B cell (primary cell): ENCODE measurements around the gene TBC1D2. TPM values are rescaled to one million over a fixed set of nuclear protein-coding genes. Genes with fewer than 3 reads are reported as not detected.

ENCODE experiments used
- ATAC-seq: fragments of 200-7000 bp; cut with Tn5 transposase; one replicate; pipeline ENCODE4 v1.10.0; 2021; ENCODE audit warnings: low read depth, mild to moderate bottlenecking, moderate number of reproducible peaks, moderate library complexity
- CTCF ChIA-PET: fragments of 350-600 bp; sonication (Branson Sonifier 250); formaldehyde crosslinking; loops from one replicate; lab custom pipeline; 2021; ENCODE audit warnings: antibody characterized with exemption, inconsistent platforms; lab: Charles Lee
- POLR2A ChIA-PET: fragments of 350-600 bp; sonication (Branson Sonifier 250); formaldehyde crosslinking; loops from one replicate; lab custom pipeline; 2021; ENCODE audit warnings: antibody characterized with exemption; lab: Charles Lee
- DNase-seq: peaks from one replicate; pipeline ENCODE4 v3.0.0; 2013
- H2AFZ ChIP-seq: 2 replicates; pipeline ENCODE4 v1.6.1; 2012; ENCODE audit warnings: mild to moderate bottlenecking, low read depth, low read length; ENCODE audit not compliant: insufficient read depth, poor library complexity, severe bottlenecking
- H3K27ac ChIP-seq, 2 donors: 1 replicate in 1 of 2; 2 replicates in 1 of 2; pipeline ENCODE4 v1.5.1; 2012 to 2013; ENCODE audit warnings: low read length in 2 of 2, mild to moderate bottlenecking in 2 of 2, moderate library complexity in 1 of 2
- H3K27me3 ChIP-seq, 4 experiments: fragments of 200-600 bp in 1 of 4; sonication (generic) in 1 of 4; replicated peaks in 1 of 4; 1 replicate in 2 of 4; 2 replicates in 2 of 4; pipeline versions ENCODE4 v1.6.1 to v1.7.0; 2013 to 2016; ENCODE audit warnings: low read length in 3 of 4, mild to moderate bottlenecking in 2 of 4, mixed read lengths in 1 of 4, moderate library complexity in 1 of 4; ENCODE audit not compliant: insufficient read depth in 4 of 4, control insufficient read depth in 3 of 4; ENCODE audit errors: control extremely low read depth in 1 of 4
- H3K36me3 ChIP-seq, 2 experiments: replicated peaks in 1 of 2; 1 replicate in 1 of 2; 2 replicates in 1 of 2; pipeline versions ENCODE4 v1.6.1 to v1.7.1; 2013; ENCODE audit warnings: low read length in 1 of 2; ENCODE audit not compliant: insufficient read depth in 2 of 2, control insufficient read depth in 1 of 2; ENCODE audit errors: control extremely low read depth in 1 of 2, extremely low read depth in 1 of 2
- H3K4me1 ChIP-seq, 2 donors: fragments of 200-600 bp in 1 of 2; sonication (generic) in 1 of 2; 1 replicate in 1 of 2; 2 replicates in 1 of 2; pipeline versions ENCODE4 v1.5.1 to v1.6.1; 2013 to 2017; ENCODE audit warnings: low read length in 2 of 2; ENCODE audit not compliant: control insufficient read depth in 2 of 2, insufficient read depth in 2 of 2
- H3K4me2 ChIP-seq: replicated peaks from 2 replicates; pipeline ENCODE3; 2012; ENCODE audit warnings: mild to moderate bottlenecking, low read depth, low read length; ENCODE audit not compliant: poor library complexity, severe bottlenecking
- H3K4me3 ChIP-seq, 5 experiments: fragments of 200-600 bp in 1 of 5; sonication (generic) in 1 of 5; 1 replicate in 3 of 5; 2 replicates in 2 of 5; pipeline versions ENCODE4 v1.5.1 to v1.7.0; 2011 to 2016; ENCODE audit warnings: low read length in 4 of 5, mild to moderate bottlenecking in 4 of 5, low read depth in 2 of 5, control low read depth in 1 of 5, moderate library complexity in 1 of 5; ENCODE audit not compliant: insufficient read depth in 1 of 5; ENCODE audit errors: control extremely low read depth in 1 of 5, extremely low read depth in 1 of 5
- H3K79me2 ChIP-seq: fragments of 200-600 bp; sonication (generic); one replicate; pipeline ENCODE4 v1.6.0; 2016; ENCODE audit warnings: low read length; ENCODE audit not compliant: control insufficient read depth, insufficient read depth
- H3K9ac ChIP-seq: fragments of 200-600 bp; sonication (generic); 2 replicates; pipeline ENCODE4 v1.6.1; 2017; ENCODE audit warnings: mild to moderate bottlenecking, low read length, moderate library complexity
- H3K9me3 ChIP-seq, 3 donors: one replicate each; pipeline versions ENCODE4 v1.6.1 to v1.7.1; 2013; ENCODE audit warnings: low read length in 2 of 3; ENCODE audit not compliant: control insufficient read depth in 2 of 3, insufficient read depth in 1 of 3; ENCODE audit errors: control extremely low read depth in 1 of 3
- H4K20me1 ChIP-seq: 2 replicates; pipeline ENCODE4 v1.6.0; 2012; ENCODE audit warnings: mild to moderate bottlenecking, low read length; ENCODE audit not compliant: insufficient read depth, control insufficient read depth, poor library complexity, severe bottlenecking
- H3K27ac Mint-ChIP-seq: one replicate; pipeline ENCODE4 v1.8.0; 2021; ENCODE audit warnings: mixed read lengths
- H3K27me3 Mint-ChIP-seq: one replicate; pipeline ENCODE4 v1.8.0; 2021; ENCODE audit warnings: mixed read lengths
- H3K4me1 Mint-ChIP-seq: one replicate; pipeline ENCODE4 v1.8.0; 2021; ENCODE audit warnings: mixed read lengths
- H3K4me3 Mint-ChIP-seq: one replicate; pipeline ENCODE4 v1.8.0; 2021; ENCODE audit warnings: mixed read lengths
- H3K9me3 Mint-ChIP-seq: one replicate; pipeline ENCODE4 v1.8.0; 2022; ENCODE audit warnings: mixed read lengths; ENCODE audit not compliant: insufficient read depth
- CTCF ChIP-seq: fragments of 200-600 bp; IDR thresholded peaks from one replicate; pipeline ENCODE4 v1.8.0; 2022; ENCODE audit warnings: antibody characterized with exemption, mild to moderate bottlenecking
- EZH2 ChIP-seq: IDR thresholded peaks from 2 replicates; pipeline ENCODE4 v1.6.1; 2012; ENCODE audit warnings: borderline replicate concordance, low read depth, mild to moderate bottlenecking, moderate library complexity, low read length; ENCODE audit not compliant: insufficient read depth, poor library complexity, severe bottlenecking
- WGBS: methylation state at CpG from one replicate; pipeline ENCODE4 v1.1.5; 2013; ENCODE audit warnings: missing lambda C conversion rate; ENCODE audit not compliant: insufficient coverage; 5-methylcytosine and 5-hydroxymethylcytosine counted together
- intact Hi-C: fragments of 100-400 bp; cut with micrococcal nuclease; formaldehyde crosslinking; loops from one replicate; pipeline ENCODE4 v1.10.0; 2022
- polyA plus RNA-seq: library from polyadenylated mRNA; depleted of rRNA; stranded (reverse); fragments of >200 nt; gene quantifications from 2 replicates; pipeline ENCODE4 v1.2.3, GENCODE V29; 2012
- total RNA-seq, 2 donors: library from RNA; stranded (reverse); fragments of 120-200 nt in 1 of 2; gene quantifications; 1 replicate in 1 of 2; 2 replicates in 1 of 2; pipeline versions ENCODE4 v1.2.3 to v1.2.4, GENCODE V29; 2013 to 2022

TBC1D2 gene
- total and polyA plus RNA-seq, 2 donors (not counting 1 experiment from before 2014, with no cell fraction given): 5.0 to 5.3 TPM

GRCh38 chr9:98176391-98177259, 78.8 kb downstream of the TBC1D2 start:
- H3K9ac ChIP-seq: no peak overlapping the region
- intact Hi-C loops: no loop called here
- H3K79me2 ChIP-seq: no peaks in the 10 kb centered on the region

More at GRCh38 chr9:98176391-98177259, 78.8 kb downstream of the TBC1D2 start:
- no peaks in the 10 kb centered on the region for H3K4me1 Mint-ChIP-seq
- Histone ChIP-seq H3K9me3 (no peaks in the 10 kb centered on the region), H3K36me3 (no peaks in the 10 kb centered on the region), H3K4me3 (no peak overlapping the region), H3K27me3 (no peaks in the 10 kb centered on the region), H3K27ac (no peak overlapping the region), H3K4me2 (no peak overlapping the region), H2AFZ (no peak overlapping the region), H4K20me1 (no peaks in the 10 kb centered on the region), H3K4me1 (no peaks in the 10 kb centered on the region)
- ChIA-PET POLR2A (no interaction called here), CTCF (no interaction called here)
- no peak overlapping the region for H3K4me3 Mint-ChIP-seq
- no peak overlapping the region for H3K27ac Mint-ChIP-seq
- DNase-seq: no peak
- no peak for TF ChIP-seq EZH2
- TF ChIP-seq CTCF: no peak
- 52% methylated on average over 3 of the region's 9 CpGs for WGBS
- ATAC-seq: no peak
- H3K9me3 Mint-ChIP-seq: no peaks in the 10 kb centered on the region
- no peaks in the 10 kb centered on the region for H3K27me3 Mint-ChIP-seq
